Measurements from ENCODE around the gene SLC25A23. TPM values are rescaled to one million over a fixed set of nuclear protein-coding genes. Genes with fewer than 3 reads are reported as not detected.
"Not testable (repeated sequence)": the region's sequence is repeated elsewhere in the genome, so short reads cannot be mapped to it uniquely, and the experiment has no call there.

Gene SLC25A23
- total RNA-seq, 1 donor from 2014 or later, result 36.9 TPM

- TF ChIP-seq CTCF (IDR thresholded peaks at IDR 0.05; ENCODE audit: insufficient read depth, low read length, severe bottlenecking), result no peak
- peaks cover 2% of the 10 kb centered on the region for H3K36me3 ChIP-seq (ENCODE audit: control insufficient read depth, insufficient read depth, low read length)
- FAIRE-seq (no peak), DNase-seq (ENCODE audit: low read depth) (no peak)
- H3K4me3 ChIP-seq (ENCODE audit: low read depth, low read length), result no peak overlapping the region
- H3K27me3 ChIP-seq (ENCODE audit: control insufficient read depth, insufficient read depth, low read length), result no peaks in the 10 kb centered on the region
These were observed 50.2 kb downstream of the SLC25A23 start for GRCh38 chr19:6409346-6409745.

- no peak for DNase-seq (ENCODE audit: low read depth)
- no peak for TF ChIP-seq CTCF (IDR thresholded peaks at IDR 0.05; ENCODE audit: insufficient read depth, low read length, severe bottlenecking)
- no peak for FAIRE-seq
- no peaks in the 10 kb centered on the region for H3K27me3 ChIP-seq (ENCODE audit: control insufficient read depth, insufficient read depth, low read length)
- no peak overlapping the region for H3K4me3 ChIP-seq (ENCODE audit: low read depth, low read length)
- H3K36me3 ChIP-seq (ENCODE audit: control insufficient read depth, insufficient read depth, low read length), result no peaks in the 10 kb centered on the region
These were observed 53.2 kb downstream of the SLC25A23 start for GRCh38 chr19:6406401-6406800.

- DNase-seq (ENCODE audit: low read depth) (no peak), FAIRE-seq (no peak)
- TF ChIP-seq CTCF (IDR thresholded peaks at IDR 0.05; ENCODE audit: insufficient read depth, low read length, severe bottlenecking), result no peak
- H3K36me3 ChIP-seq (ENCODE audit: control insufficient read depth, insufficient read depth, low read length), result no peaks in the 10 kb centered on the region
- no peak overlapping the region for H3K4me3 ChIP-seq (ENCODE audit: low read depth, low read length)
- no peaks in the 10 kb centered on the region for H3K27me3 ChIP-seq (ENCODE audit: control insufficient read depth, insufficient read depth, low read length)
These were observed 56.6 kb downstream of the SLC25A23 start for GRCh38 chr19:6402837-6403608.

- no peaks in the 10 kb centered on the region for H3K36me3 ChIP-seq (ENCODE audit: control insufficient read depth, insufficient read depth, low read length)
- FAIRE-seq (no peak), DNase-seq (ENCODE audit: low read depth) (no peak)
- H3K27me3 ChIP-seq (ENCODE audit: control insufficient read depth, insufficient read depth, low read length), result no peaks in the 10 kb centered on the region
- TF ChIP-seq CTCF (IDR thresholded peaks at IDR 0.05; ENCODE audit: insufficient read depth, low read length, severe bottlenecking), result no peak
- H3K4me3 ChIP-seq (ENCODE audit: low read depth, low read length), result no peak overlapping the region
These were observed 57.5 kb downstream of the SLC25A23 start for GRCh38 chr19:6402058-6402457.

GRCh38 chr19:6400062-6400944, 59.3 kb downstream of the SLC25A23 start:
- H3K27me3 ChIP-seq (ENCODE audit: control insufficient read depth, insufficient read depth, low read length); DNase-seq (ENCODE audit: low read depth); H3K36me3 ChIP-seq (ENCODE audit: control insufficient read depth, insufficient read depth, low read length); FAIRE-seq; H3K4me3 ChIP-seq (ENCODE audit: low read depth, low read length): not testable (repeated sequence)

- H3K36me3 ChIP-seq (ENCODE audit: control insufficient read depth, insufficient read depth, low read length), result peaks cover 2% of the 10 kb centered on the region
- no peak for FAIRE-seq
- DNase-seq (ENCODE audit: low read depth), result no peak
- no peak overlapping the region for H3K4me3 ChIP-seq (ENCODE audit: low read depth, low read length)
- H3K27me3 ChIP-seq (ENCODE audit: control insufficient read depth, insufficient read depth, low read length), result no peaks in the 10 kb centered on the region
- TF ChIP-seq CTCF (IDR thresholded peaks at IDR 0.05; ENCODE audit: insufficient read depth, low read length, severe bottlenecking), result no peak
These were observed 63.3 kb downstream of the SLC25A23 start for GRCh38 chr19:6396305-6396704.

All from bronchial epithelial cell (primary cell).